Measurements from ENCODE around the gene MBTPS2.

Gene MBTPS2

DNA sequence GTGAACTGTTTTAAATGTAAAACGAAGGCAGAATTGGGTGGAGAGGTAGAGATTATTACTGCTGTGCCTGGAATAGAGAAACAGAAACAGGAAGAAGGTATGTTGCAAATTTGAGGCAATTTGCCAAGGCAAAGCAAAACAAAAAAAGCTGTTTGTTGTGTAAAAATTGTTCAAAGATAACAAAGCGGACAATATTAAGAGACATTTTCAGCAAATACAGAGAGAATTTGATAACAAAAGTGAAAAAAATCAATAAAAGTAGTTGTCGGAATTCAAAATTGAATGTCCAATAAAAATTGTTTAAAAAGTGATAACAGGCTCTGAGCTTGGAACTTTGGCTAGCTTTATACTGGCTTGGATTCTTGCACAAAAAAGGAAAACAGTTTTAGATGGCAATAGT is 86.7 kb downstream of the MBTPS2 start:
- DNase-seq (ENCODE audit: low read depth, low spot score), result no peak
- H3K9me3 ChIP-seq (ENCODE audit: insufficient read depth, low read length), result no peaks in the 10 kb centered on the region
- no peak overlapping the region for H3K9ac ChIP-seq (ENCODE audit: insufficient read length, low read depth)
- no peak overlapping the region for H3K4me3 ChIP-seq (ENCODE audit: insufficient read length, low read depth)
- H3K27me3 ChIP-seq (ENCODE audit: insufficient read depth, insufficient read length), result no peaks in the 10 kb centered on the region
- no peaks in the 10 kb centered on the region for H3K36me3 ChIP-seq (ENCODE audit: insufficient read depth, insufficient read length, low read length)
- TF ChIP-seq YY1 (IDR thresholded peaks at IDR 0.05; ENCODE audit: insufficient read depth, insufficient read length) (no peak), SUZ12 (IDR thresholded peaks at IDR 0.05; ENCODE audit: extremely low read depth, insufficient read depth, insufficient read length) (no peak)
- peaks cover 3% of the 10 kb centered on the region for H3K4me1 ChIP-seq (ENCODE audit: insufficient read depth, insufficient read length)

DNA sequence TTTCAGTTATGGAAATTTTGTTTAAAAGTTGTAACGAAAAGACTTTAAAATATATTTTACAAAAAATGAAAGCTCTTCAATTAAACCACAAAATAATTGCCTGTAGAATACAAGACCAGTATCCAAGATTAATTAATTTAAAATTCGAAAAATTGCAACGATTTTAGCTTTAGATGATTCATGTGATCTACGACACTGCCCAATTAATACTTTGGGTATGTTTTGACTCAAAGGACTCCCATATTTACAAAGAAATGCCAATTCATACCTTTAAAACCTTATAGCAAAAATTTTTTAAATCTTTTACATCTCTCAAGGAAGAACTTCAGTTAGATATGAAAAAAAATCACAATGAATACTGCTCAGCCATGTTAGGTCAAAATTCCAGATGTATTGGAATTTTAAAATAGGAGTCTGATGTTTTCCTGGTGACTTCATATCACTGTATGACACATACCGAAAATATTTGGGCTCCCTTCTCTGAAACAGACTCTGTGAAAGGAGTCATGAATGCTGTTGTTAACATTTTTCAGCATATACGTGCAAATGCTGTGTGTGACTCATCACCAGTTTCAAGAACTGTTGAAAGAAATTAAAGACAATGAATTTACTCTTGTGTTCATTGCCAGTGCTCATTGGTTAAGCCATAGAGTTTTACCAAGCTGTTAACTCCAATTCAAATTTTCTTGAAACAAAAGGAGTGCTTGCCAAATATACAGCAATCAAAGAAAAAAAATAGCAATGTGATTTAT is 87.3 kb downstream of the MBTPS2 start:
- no peak for TF ChIP-seq YY1 (IDR thresholded peaks at IDR 0.05; ENCODE audit: insufficient read depth, insufficient read length)
- TF ChIP-seq SUZ12 (IDR thresholded peaks at IDR 0.05; ENCODE audit: extremely low read depth, insufficient read depth, insufficient read length), result no peak
- TF ChIP-seq ZNF274 (IDR thresholded peaks at IDR 0.05; ENCODE audit: low read depth, low read length), result no peak
- Histone ChIP-seq H3K4me3 (ENCODE audit: insufficient read length, low read depth) (no peak overlapping the region), H3K36me3 (ENCODE audit: insufficient read depth, insufficient read length, low read length) (no peaks in the 10 kb centered on the region), H3K4me1 (ENCODE audit: insufficient read depth, insufficient read length) (peaks cover 3% of the 10 kb centered on the region), H3K9ac (ENCODE audit: insufficient read length, low read depth) (no peak overlapping the region), H3K9me3 (ENCODE audit: insufficient read depth, low read length) (no peaks in the 10 kb centered on the region), H3K27me3 (ENCODE audit: insufficient read depth, insufficient read length) (no peaks in the 10 kb centered on the region)
- DNase-seq (ENCODE audit: low read depth, low spot score), result peak; percentile 54

GRCh38 chrX:21929209-21929608 is 89.8 kb downstream of the MBTPS2 start:
- TF ChIP-seq SUZ12 (IDR thresholded peaks at IDR 0.05; ENCODE audit: extremely low read depth, insufficient read depth, insufficient read length), result no peak
- TF ChIP-seq ZNF274 (IDR thresholded peaks at IDR 0.05; ENCODE audit: low read depth, low read length), result no peak
- TF ChIP-seq YY1 (IDR thresholded peaks at IDR 0.05; ENCODE audit: insufficient read depth, insufficient read length), result no peak
- Histone ChIP-seq H3K9ac (ENCODE audit: insufficient read length, low read depth) (no peak overlapping the region), H3K4me3 (ENCODE audit: insufficient read length, low read depth) (no peak overlapping the region), H3K27me3 (ENCODE audit: insufficient read depth, insufficient read length) (no peaks in the 10 kb centered on the region), H3K4me1 (ENCODE audit: insufficient read depth, insufficient read length) (peaks cover 3% of the 10 kb centered on the region), H3K36me3 (ENCODE audit: insufficient read depth, insufficient read length, low read length) (no peaks in the 10 kb centered on the region), H3K9me3 (ENCODE audit: insufficient read depth, low read length) (no peaks in the 10 kb centered on the region)
- no peak for DNase-seq (ENCODE audit: low read depth, low spot score)

DNA sequence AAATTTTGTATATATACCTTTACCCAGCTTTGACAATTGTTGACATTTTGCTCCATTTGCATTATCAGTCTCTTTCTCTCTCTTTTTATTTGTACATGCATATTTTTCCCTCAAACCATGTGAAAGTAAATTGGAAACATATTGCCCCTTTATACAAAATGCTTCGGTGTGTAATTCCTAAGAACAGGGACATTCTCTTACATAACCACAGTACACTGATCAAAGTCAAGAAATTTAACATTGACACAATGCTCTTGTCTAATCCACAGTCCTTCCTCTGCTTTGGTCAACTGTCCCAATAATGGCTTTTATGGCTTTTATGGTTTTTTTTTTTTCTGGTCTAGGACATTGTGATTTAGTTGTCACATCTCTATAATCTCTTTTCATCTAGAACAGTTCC is 91.6 kb downstream of the MBTPS2 start:
- Histone ChIP-seq H3K36me3 (ENCODE audit: insufficient read depth, insufficient read length, low read length) (no peaks in the 10 kb centered on the region), H3K9me3 (ENCODE audit: insufficient read depth, low read length) (no peaks in the 10 kb centered on the region), H3K27me3 (ENCODE audit: insufficient read depth, insufficient read length) (no peaks in the 10 kb centered on the region), H3K9ac (ENCODE audit: insufficient read length, low read depth) (no peak overlapping the region), H3K4me1 (ENCODE audit: insufficient read depth, insufficient read length) (peaks cover 3% of the 10 kb centered on the region), H3K4me3 (ENCODE audit: insufficient read length, low read depth) (no peak overlapping the region)
- DNase-seq (ENCODE audit: low read depth, low spot score), result no peak
- TF ChIP-seq SUZ12 (IDR thresholded peaks at IDR 0.05; ENCODE audit: extremely low read depth, insufficient read depth, insufficient read length) (no peak), YY1 (IDR thresholded peaks at IDR 0.05; ENCODE audit: insufficient read depth, insufficient read length) (no peak), ZNF274 (IDR thresholded peaks at IDR 0.05; ENCODE audit: low read depth, low read length) (no peak)

- no peaks in the 10 kb centered on the region for H3K36me3 ChIP-seq (ENCODE audit: insufficient read depth, insufficient read length, low read length)
- no peak for DNase-seq (ENCODE audit: low read depth, low spot score)
- no peak for TF ChIP-seq YY1 (IDR thresholded peaks at IDR 0.05; ENCODE audit: insufficient read depth, insufficient read length)
- no peak for TF ChIP-seq ZNF274 (IDR thresholded peaks at IDR 0.05; ENCODE audit: low read depth, low read length)
- no peak for TF ChIP-seq SUZ12 (IDR thresholded peaks at IDR 0.05; ENCODE audit: extremely low read depth, insufficient read depth, insufficient read length)
- H3K9me3 ChIP-seq (ENCODE audit: insufficient read depth, low read length), result no peaks in the 10 kb centered on the region
- H3K9ac ChIP-seq (ENCODE audit: insufficient read length, low read depth), result no peak overlapping the region
- peaks cover under 1% of the 10 kb centered on the region for H3K27me3 ChIP-seq (ENCODE audit: insufficient read depth, insufficient read length)
- no peak overlapping the region for H3K4me3 ChIP-seq (ENCODE audit: insufficient read length, low read depth)
- peaks cover 3% of the 10 kb centered on the region for H3K4me1 ChIP-seq (ENCODE audit: insufficient read depth, insufficient read length)
These were observed 93.0 kb downstream of the MBTPS2 start for GRCh38 chrX:21932292-21933002.

DNA sequence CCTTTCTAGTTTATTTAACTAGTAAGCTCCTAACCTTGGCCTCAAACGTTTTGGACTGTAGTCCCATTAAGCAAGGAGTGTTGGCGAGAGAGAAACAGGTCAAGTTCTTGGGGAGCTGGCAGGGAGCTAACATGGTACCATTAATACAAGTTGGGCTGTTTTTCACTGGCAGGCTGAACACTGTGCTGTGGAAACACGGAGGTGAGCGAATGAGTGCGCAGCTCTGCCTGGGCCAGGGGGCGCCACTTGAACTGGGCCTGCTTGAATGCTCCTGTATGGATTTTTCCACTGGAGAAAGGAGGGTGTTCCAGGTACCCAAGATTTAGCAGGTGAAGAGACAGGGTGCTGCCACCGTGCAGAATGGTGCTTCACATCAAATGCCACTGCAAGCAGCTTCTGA is 93.7 kb downstream of the MBTPS2 start:
- no peaks in the 10 kb centered on the region for H3K9me3 ChIP-seq (ENCODE audit: insufficient read depth, low read length)
- DNase-seq (ENCODE audit: low read depth, low spot score), result no peak
- H3K4me3 ChIP-seq (ENCODE audit: insufficient read length, low read depth), result no peak overlapping the region
- H3K27me3 ChIP-seq (ENCODE audit: insufficient read depth, insufficient read length), result peaks cover 3% of the 10 kb centered on the region
- H3K9ac ChIP-seq (ENCODE audit: insufficient read length, low read depth), result no peak overlapping the region
- TF ChIP-seq YY1 (IDR thresholded peaks at IDR 0.05; ENCODE audit: insufficient read depth, insufficient read length), result no peak
- TF ChIP-seq ZNF274 (IDR thresholded peaks at IDR 0.05; ENCODE audit: low read depth, low read length), result no peak
- TF ChIP-seq SUZ12 (IDR thresholded peaks at IDR 0.05; ENCODE audit: extremely low read depth, insufficient read depth, insufficient read length), result no peak
- H3K36me3 ChIP-seq (ENCODE audit: insufficient read depth, insufficient read length, low read length), result no peaks in the 10 kb centered on the region
- H3K4me1 ChIP-seq (ENCODE audit: insufficient read depth, insufficient read length), result peaks cover 3% of the 10 kb centered on the region

- Histone ChIP-seq H3K4me1 (ENCODE audit: insufficient read depth, insufficient read length) (peaks cover 3% of the 10 kb centered on the region), H3K27me3 (ENCODE audit: insufficient read depth, insufficient read length) (peaks cover 3% of the 10 kb centered on the region), H3K9ac (ENCODE audit: insufficient read length, low read depth) (no peak overlapping the region), H3K9me3 (ENCODE audit: insufficient read depth, low read length) (no peaks in the 10 kb centered on the region), H3K4me3 (ENCODE audit: insufficient read length, low read depth) (no peak overlapping the region), H3K36me3 (ENCODE audit: insufficient read depth, insufficient read length, low read length) (no peaks in the 10 kb centered on the region)
- no peak for DNase-seq (ENCODE audit: low read depth, low spot score)
- TF ChIP-seq SUZ12 (IDR thresholded peaks at IDR 0.05; ENCODE audit: extremely low read depth, insufficient read depth, insufficient read length), result no peak
- TF ChIP-seq YY1 (IDR thresholded peaks at IDR 0.05; ENCODE audit: insufficient read depth, insufficient read length), result no peak
- TF ChIP-seq ZNF274 (IDR thresholded peaks at IDR 0.05; ENCODE audit: low read depth, low read length), result no peak
These were observed 95.0 kb downstream of the MBTPS2 start for GRCh38 chrX:21934414-21934813.

Data from NT2/D1 (cell line).